Measurements from ENCODE around the gene CYP3A5. TPM values are rescaled to one million over a fixed set of nuclear protein-coding genes. Genes with fewer than 3 reads are reported as not detected.

CYP3A5 gene
- 0.34 TPM in 1 of 2 replicates, not detected in the other for total RNA-seq

DNA sequence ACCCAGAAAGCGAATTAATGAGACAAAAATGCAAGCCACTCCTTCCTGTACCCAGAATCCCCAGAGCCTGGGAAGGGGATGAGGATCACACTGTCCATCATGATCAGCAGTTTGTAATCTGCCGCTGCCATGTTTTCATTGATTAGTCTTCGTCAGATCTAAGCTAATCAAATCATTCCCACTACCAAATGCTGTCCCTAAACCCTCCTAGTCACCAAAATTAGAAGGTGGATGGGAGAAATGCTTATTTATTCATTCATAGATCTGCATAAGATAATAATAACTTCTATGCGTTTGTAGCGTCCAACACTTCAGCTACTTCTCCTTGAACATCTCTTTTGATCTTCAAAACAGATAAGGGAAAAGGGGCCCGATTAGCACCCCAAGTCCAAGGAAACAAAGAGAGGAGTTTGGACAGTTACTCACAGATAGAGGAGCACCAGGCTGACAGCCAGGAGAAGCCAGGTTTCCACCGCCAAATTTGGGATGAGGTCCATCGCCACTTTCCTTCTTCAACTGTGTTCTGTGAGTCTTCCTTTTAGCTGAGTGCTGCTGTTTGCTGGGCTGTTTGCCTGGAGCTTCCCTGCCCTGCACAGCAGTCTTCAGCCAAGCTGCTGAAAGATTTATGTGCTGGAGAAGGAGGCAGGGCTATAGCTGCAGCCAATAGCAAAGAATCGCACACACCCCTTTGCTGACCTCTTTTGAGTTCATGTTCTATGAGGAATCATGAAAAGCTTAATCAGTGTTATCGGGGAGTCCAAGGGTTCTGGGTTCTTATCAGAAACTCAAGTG is at the start of gene CYP3A5:
TSS of gene CYP3A5 (minus strand) at position 597 of the 792 bp plus-strand sequence. CDS start at position 497, 100 bp downstream.

DNA sequence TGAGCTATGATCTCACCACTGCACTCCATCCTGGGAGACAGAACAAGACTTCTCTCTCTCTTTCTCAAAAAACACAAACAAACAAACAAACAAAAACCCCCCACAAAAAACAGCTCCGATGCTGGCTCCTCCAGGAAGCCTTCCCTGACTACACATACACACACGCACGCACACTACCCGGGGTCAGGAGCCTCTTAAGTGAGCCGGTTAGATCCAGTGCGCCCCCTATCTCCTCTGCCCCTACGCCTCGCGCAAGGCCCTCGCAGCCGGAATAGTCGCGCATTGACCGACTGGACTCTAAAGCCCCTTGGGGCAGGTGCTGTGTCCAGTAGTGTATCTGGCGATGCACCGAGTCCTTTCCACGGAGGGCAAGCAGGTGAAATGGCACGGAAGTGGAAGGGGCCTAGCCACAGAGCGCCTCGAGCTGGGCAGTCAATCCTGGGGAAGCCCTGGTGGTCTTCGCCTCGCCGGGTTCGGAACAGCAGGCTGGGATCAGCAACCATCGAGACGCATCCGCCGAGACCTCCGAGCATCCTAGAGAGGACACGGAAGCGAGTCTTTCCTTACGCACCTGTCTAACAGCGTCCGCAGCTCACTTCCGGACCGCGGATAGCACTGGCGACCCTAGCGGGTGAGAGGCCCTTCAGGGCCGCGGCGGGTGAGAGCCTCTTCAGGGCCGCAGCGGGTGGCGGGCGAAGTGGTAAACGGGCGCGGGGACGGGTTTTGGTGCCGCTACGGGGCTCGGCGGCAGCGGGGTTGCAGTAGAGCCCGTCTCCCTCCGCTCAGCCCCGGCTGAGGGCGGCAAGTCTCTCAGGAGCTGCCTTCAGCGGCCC is 63.2 kb downstream of the CYP3A5 start, which contains the start of gene ZSCAN25:
TSS of gene ZSCAN25 (plus strand) at position 588 of the 833 bp plus-strand sequence. CDS start 2,661 bp downstream, outside the sequence.

Other genes with a start within 250 kb of the CYP3A5 start
- gene PTCD1, start 241.2 kb downstream of the CYP3A5 start, total RNA-seq, result 3.6 and 4.8 TPM in 2 replicates
- gene CPSF4, start 241.1 kb downstream of the CYP3A5 start, total RNA-seq, result 18.2 and 19.4 TPM in 2 replicates
- 253 and 305 TPM in 2 replicates for gene ATP5MF, start 213.8 kb downstream of the CYP3A5 start, total RNA-seq
- gene ZNF789, start 207.1 kb downstream of the CYP3A5 start, total RNA-seq, result 4.2 and 5.2 TPM in 2 replicates
- 29.7 and 33.4 TPM in 2 replicates for gene ZNF394, start 179.7 kb downstream of the CYP3A5 start, total RNA-seq
- 7.3 and 9.5 TPM in 2 replicates for gene ZKSCAN5, start 175.3 kb downstream of the CYP3A5 start, total RNA-seq
- 4.3 and 6.2 TPM in 2 replicates for gene FAM200A, start 127.9 kb downstream of the CYP3A5 start, total RNA-seq
- gene ZNF655, start 121.4 kb downstream of the CYP3A5 start, total RNA-seq, result 6.0 and 8.3 TPM in 2 replicates
- 0.11 TPM in 1 of 2 replicates, not detected in the other for gene TMEM225B, start 81.7 kb downstream of the CYP3A5 start, total RNA-seq
- 9.9 and 12.0 TPM in 2 replicates for gene ZSCAN25, start 63.0 kb downstream of the CYP3A5 start, total RNA-seq
- gene CYP3A7, start 55.2 kb upstream of the CYP3A5 start, total RNA-seq, result not detected in 2 replicates
- gene CYP3A4, start 104.2 kb upstream of the CYP3A5 start, total RNA-seq, result not detected in 2 replicates
- gene CYP3A43, start 148.0 kb upstream of the CYP3A5 start, total RNA-seq, result not detected in 2 replicates
- 0.11 and 0.17 TPM in 2 replicates for gene OR2AE1, start 197.0 kb upstream of the CYP3A5 start, total RNA-seq
- gene TRIM4, start 239.5 kb upstream of the CYP3A5 start, total RNA-seq, result 17.4 and 23.2 TPM in 2 replicates
- gene GJC3, start 249.6 kb upstream of the CYP3A5 start, total RNA-seq, result 0.87 and 1.0 TPM in 2 replicates

All from dermis lymphatic vessel endothelial cell (primary cell).